DLD1 (cell line): ENCODE data around the gene FLYWCH2.

Experiments
- in situ Hi-C: cut with HindIII; loops from 2 replicates; pipeline ENCODE4 v1.10.0; 2017; ENCODE audit warnings: low sequenced_read_pairs

FLYWCH2 gene, protein sequence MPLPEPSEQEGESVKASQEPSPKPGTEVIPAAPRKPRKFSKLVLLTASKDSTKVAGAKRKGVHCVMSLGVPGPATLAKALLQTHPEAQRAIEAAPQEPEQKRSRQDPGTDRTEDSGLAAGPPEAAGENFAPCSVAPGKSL

GRCh38 chr16:2882650-2883457, at the start of gene FLYWCH2:
FLYWCH2 (plus strand) TSS chr16:2883215; CDS start chr16:2896450, 13,235 bp downstream.
- in situ Hi-C loops = no loop called here

DNA sequence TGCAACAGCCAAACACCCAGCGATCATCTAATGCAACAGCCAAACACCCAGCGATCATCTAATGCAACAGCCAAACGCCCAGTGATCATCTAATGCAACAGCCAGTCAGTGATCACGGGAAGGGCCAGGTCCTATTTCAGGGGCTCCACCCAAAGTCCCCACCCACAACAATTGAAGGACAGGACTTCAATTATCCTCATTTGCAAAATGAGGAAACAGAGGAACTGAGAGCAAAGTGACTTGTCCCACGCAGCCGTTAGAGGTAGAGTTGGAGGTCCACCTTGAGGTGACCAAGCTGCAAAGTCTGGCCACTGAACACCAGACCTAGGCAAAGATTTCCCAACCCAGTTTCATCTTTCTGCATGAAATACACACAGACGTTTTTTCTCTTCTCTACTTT, 49.2 kb upstream of the FLYWCH2 start:
- in situ Hi-C loops = no loop called here

DNA sequence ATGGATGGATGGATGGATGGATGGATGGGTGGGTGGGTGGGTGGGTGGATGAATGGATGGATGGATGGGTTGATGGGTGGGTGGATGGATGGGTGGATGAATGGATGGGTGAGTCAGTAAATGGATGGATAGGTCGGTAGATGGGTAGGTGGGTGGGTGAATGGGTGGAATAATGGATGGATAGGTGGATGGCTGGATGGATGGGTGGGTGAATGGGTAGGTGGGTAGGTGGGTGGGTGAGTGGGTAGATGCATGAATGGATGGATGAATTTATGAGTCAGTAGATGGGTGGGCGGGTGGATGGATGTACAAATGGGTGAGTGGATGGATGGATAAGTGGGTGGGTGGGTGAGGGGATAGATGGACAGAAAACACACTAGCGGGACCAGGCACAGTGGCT, 48.0 kb upstream of the FLYWCH2 start:
- in situ Hi-C loops = no loop called here

DNA sequence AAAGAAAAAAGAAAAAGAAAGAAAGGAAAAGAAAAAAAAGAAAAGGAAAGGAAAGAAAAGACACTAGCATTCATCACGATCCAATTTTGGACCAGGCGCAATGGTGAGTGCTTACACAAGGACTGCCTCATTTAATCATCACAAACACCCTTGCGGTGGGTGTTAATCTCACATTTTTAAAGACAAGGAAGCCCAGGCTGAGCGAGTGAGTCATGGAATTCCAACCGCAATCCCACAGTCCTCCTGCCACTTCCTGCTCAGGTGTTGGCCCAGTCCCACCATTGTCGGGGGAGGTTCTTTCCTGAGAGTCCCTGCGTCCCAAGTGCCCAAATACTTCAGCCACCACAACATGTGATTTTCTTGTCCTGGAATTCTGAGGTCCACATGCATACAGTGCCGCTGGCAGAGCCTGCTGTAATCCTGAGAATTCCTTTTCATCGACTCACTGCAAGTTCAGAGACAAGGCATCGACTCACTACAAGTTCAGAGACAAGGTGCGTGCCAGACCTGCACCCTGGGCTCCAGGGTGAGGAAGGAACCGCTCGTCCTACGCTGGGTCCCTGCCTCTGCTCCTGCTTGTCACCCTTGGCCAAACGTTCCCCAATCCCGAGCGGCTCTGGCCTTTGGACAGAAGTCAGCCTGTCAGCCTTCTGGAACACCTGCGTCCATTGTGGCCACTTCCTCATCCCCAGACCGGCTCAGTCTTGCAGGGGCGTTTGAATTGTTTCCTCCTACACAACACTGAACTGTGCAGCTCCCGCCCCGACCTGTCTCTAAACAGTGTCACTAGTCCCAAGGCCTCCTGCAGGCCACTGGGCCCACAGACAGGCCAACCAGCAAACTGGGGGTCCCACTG, 47.1 kb upstream of the FLYWCH2 start:
- in situ Hi-C loops = no loop called here

DNA sequence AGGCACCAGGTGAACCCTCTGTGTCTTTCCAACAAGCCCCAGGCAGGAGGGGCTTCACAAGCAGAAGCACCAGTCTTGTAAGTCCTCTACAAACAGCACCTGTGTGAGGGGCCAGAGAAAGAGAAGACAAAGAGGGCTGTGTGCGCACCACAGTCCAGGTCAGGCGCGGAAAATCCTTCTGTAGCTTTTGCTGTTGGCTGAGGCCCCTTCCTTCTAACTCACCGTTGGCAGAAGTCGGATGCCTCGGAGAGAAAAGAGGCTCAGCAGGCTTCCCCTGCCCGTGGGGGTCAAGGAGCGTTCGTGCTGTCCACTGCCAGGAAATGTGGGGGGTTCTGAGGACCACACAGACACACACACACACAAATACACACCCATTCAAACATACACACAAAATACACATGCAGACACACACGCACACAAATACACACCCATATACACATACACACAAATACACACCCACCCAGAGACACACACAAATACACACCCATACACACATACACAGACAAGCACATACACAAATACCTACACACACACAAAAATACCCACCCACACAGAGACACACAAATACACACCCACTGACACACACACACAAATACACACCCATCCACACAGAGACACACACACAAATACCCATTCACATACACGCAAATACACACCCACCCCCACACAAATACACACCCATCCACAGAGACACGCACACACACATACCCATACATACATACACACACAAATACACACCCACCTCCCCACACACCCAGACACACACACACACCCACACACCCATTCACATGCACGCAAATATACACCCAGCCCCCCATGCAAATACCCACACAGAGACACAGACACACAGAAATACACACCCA, 46.1 kb upstream of the FLYWCH2 start:
- in situ Hi-C loops = no loop called here

GRCh38 chr16:2838928-2839327, 44.1 kb upstream of the FLYWCH2 start:
- in situ Hi-C loops = no loop called here

- in situ Hi-C loops = no loop called here
Observed at GRCh38 chr16:2839650-2840450, 43.2 kb upstream of the FLYWCH2 start.

DNA sequence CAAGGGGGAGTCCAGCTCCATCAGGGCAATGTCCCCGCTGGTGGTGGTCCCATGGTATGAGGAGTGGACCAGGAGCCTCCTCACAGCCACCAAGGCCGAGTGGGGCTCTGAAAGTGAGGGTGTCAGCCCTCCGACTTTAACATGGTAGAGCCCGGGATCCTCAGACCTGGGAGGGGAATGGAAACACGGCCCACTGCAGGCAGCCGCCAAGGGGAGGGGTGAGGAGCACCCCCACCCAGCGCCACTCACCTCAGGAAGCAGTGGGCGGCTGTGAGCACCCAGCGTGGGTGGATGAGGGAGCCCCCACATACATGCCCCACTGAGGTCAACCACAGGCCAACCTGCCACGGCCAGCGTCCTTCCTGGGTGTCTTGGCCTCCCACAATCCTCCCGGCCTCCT, 42.1 kb upstream of the FLYWCH2 start:
- in situ Hi-C loops = no loop called here

DNA sequence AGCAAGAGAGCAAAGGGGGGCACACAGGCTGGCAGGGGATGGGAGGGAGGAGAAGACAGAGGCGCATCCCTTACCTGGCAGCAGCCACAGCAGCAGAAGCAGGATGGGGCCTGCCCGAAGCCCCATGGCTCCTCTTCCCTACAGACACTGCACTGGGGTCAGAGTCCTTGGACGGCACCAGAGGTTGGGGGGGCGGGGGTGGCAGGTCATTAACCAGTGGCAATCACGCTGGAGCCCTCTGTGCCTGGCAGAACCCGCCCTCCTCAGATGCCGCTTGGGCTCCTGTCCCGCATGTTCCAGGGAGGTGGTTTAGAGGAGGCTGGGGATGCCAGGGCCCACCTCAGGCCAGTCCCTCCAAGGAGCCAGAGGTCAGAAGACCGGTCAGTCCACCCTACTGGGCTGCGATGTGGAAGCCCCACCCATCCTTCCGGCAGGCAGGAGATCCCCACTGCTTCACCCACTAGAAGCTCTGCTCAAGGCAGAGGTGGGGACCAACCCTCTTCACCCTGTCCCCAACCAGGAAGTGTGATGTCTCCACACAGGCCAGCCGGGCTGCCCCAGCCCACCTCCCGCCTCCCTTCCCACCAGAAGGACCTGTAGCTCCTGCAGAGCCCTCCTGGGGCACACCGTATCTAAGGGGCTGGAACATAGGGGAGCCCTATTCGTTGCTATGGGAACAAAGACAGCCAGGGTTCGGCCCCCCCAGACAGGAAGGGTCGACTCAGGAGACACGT, 41.2 kb upstream of the FLYWCH2 start:
- in situ Hi-C loops = no loop called here

GRCh38 chr16:2842340-2843000, 40.5 kb upstream of the FLYWCH2 start:
- in situ Hi-C loops = no loop called here

- in situ Hi-C loops = no loop called here
Observed at GRCh38 chr16:2843526-2843925, 39.5 kb upstream of the FLYWCH2 start.

- in situ Hi-C loops = no loop called here
Observed at GRCh38 chr16:2845116-2845515, 37.9 kb upstream of the FLYWCH2 start.

GRCh38 chr16:2846511-2847310, 36.3 kb upstream of the FLYWCH2 start:
- in situ Hi-C loops = no loop called here

GRCh38 chr16:2848933-2849725, 33.9 kb upstream of the FLYWCH2 start:
- in situ Hi-C loops = no loop called here

DNA sequence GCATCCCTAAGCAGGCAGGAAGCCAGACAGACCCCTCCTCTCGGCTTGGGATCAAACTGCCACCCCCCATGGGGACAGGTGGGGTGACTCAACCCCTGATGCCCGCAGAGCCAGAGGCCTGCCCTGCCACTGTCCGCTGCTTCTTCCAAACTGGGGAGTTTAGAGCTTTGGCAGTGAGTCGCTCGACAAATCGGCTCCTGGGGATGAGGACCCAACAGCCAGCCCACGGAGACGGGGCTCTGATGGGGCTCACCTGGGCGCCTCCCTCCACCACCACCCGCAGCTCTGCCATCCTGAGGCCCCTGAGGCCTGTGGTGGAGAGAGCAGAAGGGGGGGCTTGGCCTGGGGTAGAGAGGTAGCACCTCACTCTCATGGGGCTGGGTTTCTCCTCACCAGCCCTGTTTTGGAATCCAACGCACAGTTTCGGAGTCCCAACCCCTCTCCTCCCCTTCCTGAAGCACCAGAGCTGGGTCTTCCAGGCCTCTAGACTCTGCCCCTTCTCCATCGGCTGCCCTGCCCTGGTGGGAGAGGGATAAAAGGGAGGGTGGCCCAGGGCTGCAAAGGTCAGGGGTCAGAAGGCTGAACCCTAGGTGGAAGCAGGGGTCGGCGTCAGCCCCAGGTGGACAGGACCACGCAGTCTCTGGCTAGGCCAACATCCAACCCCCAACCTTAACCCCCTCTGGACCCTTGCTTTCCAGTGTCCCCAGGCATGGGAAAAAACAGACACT, 30.8 kb upstream of the FLYWCH2 start:
- in situ Hi-C loops = no loop called here

GRCh38 chr16:2852731-2853507, 30.1 kb upstream of the FLYWCH2 start:
- in situ Hi-C loops = no loop called here
